Brain pericyte (primary cell): ENCODE results near the gene PRIMA1.

ENCODE experiments used
- DNase-seq: peaks from one replicate; pipeline ENCODE4 v3.0.0-alpha.2; 2012; ENCODE audit warnings: low read depth, low spot score

The PRIMA1 gene

GRCh38 chr14:93682459-93682858, 105.8 kb downstream of the PRIMA1 start:
- no peak for DNase-seq

GRCh38 chr14:93676416-93676958, 111.8 kb downstream of the PRIMA1 start:
- no peak for DNase-seq

GRCh38 chr14:93675651-93676050, 112.6 kb downstream of the PRIMA1 start:
- DNase-seq, result no peak

- DNase-seq, result no peak
These were observed 113.9 kb downstream of the PRIMA1 start for GRCh38 chr14:93674343-93674742.

- no peak for DNase-seq
These were observed 118.7 kb downstream of the PRIMA1 start for GRCh38 chr14:93669632-93670031.
